Thymus (tissue), 11 donors: ENCODE results near the gene ARID1B. TPM values are rescaled to one million over a fixed set of nuclear protein-coding genes. Genes with fewer than 3 reads are reported as not detected.

Experiments
- DNase-seq, 9 donors: peaks; one replicate each; pipeline ENCODE4 v3.0.0-alpha.2; 2013; ENCODE audit warnings: low spot score in 9 of 9, low read depth in 6 of 9, missing footprints in 1 of 9
- H3K27ac ChIP-seq, 2 donors: one replicate each; pipeline ENCODE4 v1.5.1; 2013; ENCODE audit warnings: control low read depth in 1 of 2, low read depth in 1 of 2, low read length in 1 of 2, mild to moderate bottlenecking in 1 of 2, moderate library complexity in 1 of 2
- H3K27me3 ChIP-seq, 2 donors: one replicate each; pipeline ENCODE4 v1.5.1; 2013; ENCODE audit warnings: low read length in 1 of 2; ENCODE audit not compliant: control insufficient read depth in 2 of 2, insufficient read depth in 1 of 2
- H3K36me3 ChIP-seq, 2 donors: one replicate each; pipeline ENCODE4 v1.5.1; 2013; ENCODE audit warnings: low read length in 1 of 2, mild to moderate bottlenecking in 1 of 2, moderate library complexity in 1 of 2; ENCODE audit not compliant: control insufficient read depth in 2 of 2, insufficient read depth in 2 of 2
- H3K4me1 ChIP-seq, 2 donors: one replicate each; pipeline ENCODE4 v1.5.1; 2013; ENCODE audit warnings: low read length in 2 of 2; ENCODE audit not compliant: control insufficient read depth in 2 of 2, insufficient read depth in 2 of 2
- H3K4me3 ChIP-seq, 2 donors: one replicate each; pipeline ENCODE4 v1.5.1; 2013; ENCODE audit warnings: low read length in 2 of 2, control low read depth in 1 of 2, mild to moderate bottlenecking in 1 of 2
- H3K9me3 ChIP-seq, 2 donors: one replicate each; pipeline ENCODE4 v1.5.1; 2013; ENCODE audit warnings: low read length in 1 of 2, mild to moderate bottlenecking in 1 of 2; ENCODE audit not compliant: control insufficient read depth in 2 of 2, insufficient read depth in 1 of 2
- WGBS: extraction: QIAGEN DNeasy Blood & Tissue Kit; methylation state at CpG from one replicate; pipeline ENCODE4 v1.1.7; 2013; 5-methylcytosine and 5-hydroxymethylcytosine counted together
- polyA plus RNA-seq: library from polyadenylated mRNA; stranded (reverse); fragments of 200-250 nt; gene quantifications from one replicate; pipeline ENCODE4 v1.2.3, GENCODE V29; 2013
- total RNA-seq: library from RNA; stranded (reverse); fragments of 120-200 nt; gene quantifications from one replicate; pipeline ENCODE4 v1.2.4, GENCODE V29; 2013
- donor health status: healthy.

The ARID1B gene
- total and polyA plus RNA-seq, 2 donors = 24.0 to 26.5 TPM

GRCh38 chr6:156880913-156881312 lies 103.7 kb downstream of the ARID1B start:
- peaks cover 19 to 29% of the 10 kb centered on the region in 2 donors for H3K4me1 ChIP-seq
- no peak overlapping the region for H3K4me3 ChIP-seq
- no peaks in the 10 kb centered on the region for H3K27me3 ChIP-seq
- peaks cover 0 to 6% of the 10 kb centered on the region in 2 donors for H3K36me3 ChIP-seq
- 92% methylated on average over 3 of the region's 3 CpGs for WGBS
- H3K27ac ChIP-seq = no peak overlapping the region
- no peaks in the 10 kb centered on the region for H3K9me3 ChIP-seq
- DNase-seq = no peak

DNA sequence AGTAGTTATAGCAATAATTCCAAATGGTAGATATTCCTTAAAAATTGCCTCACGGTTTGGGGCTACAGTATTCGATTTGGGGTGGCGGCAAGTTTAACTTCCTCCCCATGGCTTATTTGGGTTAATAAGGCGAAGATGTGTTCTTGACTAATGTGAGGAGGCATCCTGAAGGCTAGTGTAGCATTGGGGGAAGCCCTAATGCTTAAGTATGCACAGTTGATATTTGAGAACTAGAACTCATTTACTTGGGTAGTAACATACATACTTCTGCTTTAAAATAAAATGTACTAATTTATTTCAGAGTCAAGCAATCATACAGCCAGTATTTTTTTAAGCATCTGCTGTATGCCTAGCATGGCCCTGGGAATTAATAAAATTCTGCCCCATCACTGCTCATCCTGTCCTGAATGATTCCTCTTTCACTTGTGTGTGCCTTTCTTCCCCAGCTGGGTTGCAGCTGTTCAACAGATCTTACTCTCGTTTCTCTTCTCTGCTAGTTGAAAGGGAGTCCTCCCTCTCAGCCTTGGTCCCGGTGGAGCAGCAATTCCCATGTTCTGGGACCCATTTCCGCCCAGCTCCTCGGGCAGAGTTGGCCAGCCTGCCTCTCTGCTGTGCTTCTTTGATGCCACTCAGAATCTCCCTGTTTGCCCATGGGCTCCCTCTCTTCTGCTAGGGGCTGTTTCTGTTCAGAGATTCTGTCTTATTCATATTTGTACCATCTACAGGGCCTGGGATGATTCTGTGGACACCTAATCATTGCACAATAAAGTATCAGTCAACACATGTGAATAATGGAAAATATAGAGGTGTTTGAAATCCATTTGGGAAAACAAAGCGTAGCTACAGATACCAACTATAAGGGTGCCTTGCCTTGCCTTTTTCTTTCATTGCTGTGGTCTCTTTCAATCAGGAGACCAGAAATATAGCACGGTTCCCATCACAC lies 104.8 kb downstream of the ARID1B start:
- WGBS = 85% methylated on average over 10 of the region's 10 CpGs
- peaks cover 19 to 32% of the 10 kb centered on the region in 2 donors for H3K4me1 ChIP-seq

DNA sequence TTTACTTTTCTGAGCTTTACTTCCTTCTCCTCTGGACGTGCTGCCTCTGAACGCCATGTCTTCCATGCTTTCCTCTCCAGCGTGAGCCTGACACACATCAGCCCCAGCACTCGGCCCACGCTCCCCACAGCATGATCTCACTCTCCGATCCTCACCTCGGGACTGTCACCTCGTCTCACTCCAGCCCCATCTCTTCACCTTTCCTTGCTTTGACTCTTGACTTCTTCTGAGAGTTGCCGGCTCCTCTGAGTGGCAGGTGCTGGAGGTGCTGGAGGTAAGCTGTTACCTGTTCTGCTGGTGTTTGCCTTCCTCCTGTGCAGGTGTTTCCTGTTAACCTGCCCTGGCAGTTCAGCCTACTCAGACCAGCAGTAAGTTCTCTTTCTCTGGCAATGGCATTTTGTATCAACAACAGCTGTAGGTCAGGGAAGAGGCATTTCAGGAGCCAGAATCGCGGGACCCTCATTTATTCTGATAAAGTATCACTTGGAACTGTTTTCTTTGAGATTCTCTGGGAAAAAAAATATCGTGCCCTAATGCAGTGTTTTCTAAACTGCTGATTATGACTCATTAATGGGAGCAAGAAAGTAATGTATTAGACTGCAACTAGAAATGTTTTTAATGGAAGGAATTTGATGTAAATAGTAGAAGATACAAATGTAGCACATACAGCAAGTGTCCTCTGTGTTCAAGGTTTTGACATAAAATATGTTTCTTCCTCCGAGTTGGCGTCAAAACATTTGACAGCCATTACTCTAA lies 106.5 kb downstream of the ARID1B start:
- Histone ChIP-seq H3K36me3 (peaks cover 0 to 4% of the 10 kb centered on the region in 2 donors), H3K9me3 (no peaks in the 10 kb centered on the region), H3K4me3 (no peak overlapping the region), H3K27me3 (no peaks in the 10 kb centered on the region), H3K27ac (peak overlapping the region in 1 of 2 donors; percentile 32), H3K4me1 (peaks cover 19 to 32% of the 10 kb centered on the region in 2 donors)
- DNase-seq = peak in 5 of 9 donors; percentile 9 to 38 (median 13)
- 21% methylated on average over 14 of the region's 14 CpGs for WGBS

More for the DNA sequence above, 104.8 kb downstream of the ARID1B start:
- Histone ChIP-seq H3K27me3 (no peaks in the 10 kb centered on the region), H3K4me3 (no peak overlapping the region), H3K36me3 (peaks cover 0 to 8% of the 10 kb centered on the region in 2 donors), H3K9me3 (no peaks in the 10 kb centered on the region), H3K27ac (no peak overlapping the region)
- no peak for DNase-seq

DNA sequence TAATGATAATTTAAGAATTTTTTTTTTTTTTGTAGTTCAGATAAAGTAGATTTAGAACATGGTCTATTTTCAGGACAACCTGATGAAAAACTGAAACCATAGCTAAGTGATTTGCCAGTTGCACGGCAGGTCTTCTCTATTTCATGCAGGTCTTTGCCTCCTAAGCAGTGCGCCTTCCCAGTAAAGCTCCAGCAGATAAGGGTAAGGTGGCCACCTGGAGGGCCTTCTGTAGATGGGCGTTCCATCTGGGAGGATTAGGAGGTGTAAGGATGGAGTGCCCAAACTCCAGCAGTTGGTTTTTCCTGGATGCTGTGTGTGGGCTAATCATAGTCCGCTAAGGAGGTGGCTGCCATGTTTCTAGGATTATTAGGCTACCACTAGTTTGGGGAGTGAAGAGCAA lies 107.1 kb downstream of the ARID1B start:
- no peak for DNase-seq
- Histone ChIP-seq H3K27me3 (no peaks in the 10 kb centered on the region), H3K36me3 (peaks cover 0 to 4% of the 10 kb centered on the region in 2 donors), H3K4me1 (peaks cover 19 to 27% of the 10 kb centered on the region in 2 donors), H3K27ac (no peak overlapping the region), H3K9me3 (no peaks in the 10 kb centered on the region), H3K4me3 (no peak overlapping the region)
- WGBS = 90% methylated on average over 4 of the region's 4 CpGs

- H3K36me3 ChIP-seq = peaks cover 0 to 4% of the 10 kb centered on the region in 2 donors
- H3K4me3 ChIP-seq = no peak overlapping the region
- DNase-seq = no peak
- 78% methylated on average over 2 of the region's 2 CpGs for WGBS
- peaks cover 19 to 27% of the 10 kb centered on the region in 2 donors for H3K4me1 ChIP-seq
- H3K27ac ChIP-seq = no peak overlapping the region
- no peaks in the 10 kb centered on the region for H3K9me3 ChIP-seq
- no peaks in the 10 kb centered on the region for H3K27me3 ChIP-seq
Observed at GRCh38 chr6:156885562-156885961, 108.4 kb downstream of the ARID1B start.

DNA sequence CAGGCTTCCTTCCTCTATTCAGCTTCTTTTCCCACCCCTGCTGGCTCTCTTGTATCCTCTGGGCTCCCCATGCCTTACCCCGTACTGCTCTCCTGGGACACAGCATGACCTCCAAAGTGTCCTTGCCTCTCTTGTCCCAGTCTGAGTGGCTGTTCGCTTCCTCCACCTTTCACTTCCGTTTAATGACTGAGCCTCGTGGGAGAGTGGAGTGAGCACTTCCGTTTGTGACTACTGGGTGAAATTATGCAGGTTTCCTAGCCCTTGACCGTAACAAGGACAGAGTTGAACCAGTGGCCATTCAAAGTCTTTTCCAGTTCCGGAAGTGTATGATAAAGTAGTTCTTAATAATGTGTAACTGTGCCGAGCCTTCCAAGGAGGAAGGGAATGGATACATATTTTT lies 109.2 kb downstream of the ARID1B start:
- H3K27me3 ChIP-seq = no peaks in the 10 kb centered on the region
- 80% methylated on average over 8 of the region's 8 CpGs for WGBS
- H3K36me3 ChIP-seq = peaks cover 0 to 4% of the 10 kb centered on the region in 2 donors
- no peak for DNase-seq
- peaks cover 19 to 24% of the 10 kb centered on the region in 2 donors for H3K4me1 ChIP-seq
- no peak overlapping the region for H3K27ac ChIP-seq
- no peaks in the 10 kb centered on the region for H3K9me3 ChIP-seq
- H3K4me3 ChIP-seq = no peak overlapping the region

- Histone ChIP-seq H3K36me3 (peaks cover 0 to 4% of the 10 kb centered on the region in 2 donors), H3K27me3 (no peaks in the 10 kb centered on the region), H3K4me1 (peaks cover 9 to 14% of the 10 kb centered on the region in 2 donors), H3K9me3 (no peaks in the 10 kb centered on the region), H3K4me3 (no peak overlapping the region), H3K27ac (no peak overlapping the region)
- no peak for DNase-seq
- WGBS = 72% methylated on average over 6 of the region's 6 CpGs
Observed at GRCh38 chr6:156887623-156888269, 110.6 kb downstream of the ARID1B start.

DNA sequence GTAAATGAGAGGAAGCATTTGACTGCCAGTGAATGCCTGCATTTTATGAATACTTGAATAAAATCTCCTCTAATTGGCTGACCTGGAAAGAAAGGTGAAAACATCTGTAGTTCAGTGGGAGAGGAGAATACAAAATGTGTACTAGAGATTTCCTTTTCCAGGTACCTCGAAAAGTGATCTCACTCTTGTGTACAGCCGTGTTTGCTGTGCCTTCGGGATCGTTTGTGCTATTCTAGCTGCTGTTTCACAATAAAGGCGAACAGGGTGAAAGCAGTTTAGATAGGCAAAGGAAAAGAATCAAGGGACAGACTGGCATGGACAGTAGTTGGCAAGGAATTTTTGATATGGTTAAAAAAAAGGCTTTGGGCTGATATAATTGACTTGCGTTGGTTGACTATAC lies 112.3 kb downstream of the ARID1B start:
- 99% methylated on average over 6 of the region's 6 CpGs for WGBS
- H3K27me3 ChIP-seq = no peaks in the 10 kb centered on the region
- H3K36me3 ChIP-seq = peaks cover 0 to 4% of the 10 kb centered on the region in 2 donors
- H3K4me3 ChIP-seq = no peak overlapping the region
- H3K27ac ChIP-seq = no peak overlapping the region
- no peak for DNase-seq
- peaks cover 0 to 3% of the 10 kb centered on the region in 2 donors for H3K4me1 ChIP-seq
- H3K9me3 ChIP-seq = no peaks in the 10 kb centered on the region
